ENCODE results near the gene SAP30.

- no peak for TF ChIP-seq POLR2A (IDR thresholded peaks at IDR 0.05)
- no peak for TF ChIP-seq CTCF (IDR thresholded peaks at IDR 0.05)
These were observed 37.6 kb upstream of the SAP30 start for GRCh38 chr4:173332963-173333657.
